IMR-90 (cell line): ENCODE measurements around the gene SPATC1L. TPM values are rescaled to one million over a fixed set of nuclear protein-coding genes. Genes with fewer than 3 reads are reported as not detected.

Source experiments
- ATAC-seq: fragments of 200-7000 bp; cut with Tn5 transposase; 2 replicates; pipeline ENCODE4 v1.9.1; 2020; ENCODE audit warnings: low read depth, mild to moderate bottlenecking, moderate library complexity
- BruUV-seq: library from RNA; stranded (reverse); fragments of 400-500 nt; replicated peaks from 2 replicates; lab custom pipeline; 2021; lab: Mats Ljungman, UMichigan
- CTCF ChIA-PET: fragments of 300-600 bp; formaldehyde crosslinking; extraction: SDS; loops from one replicate; lab custom pipeline; 2021; ENCODE audit warnings: antibody characterized with exemption; lab: Yijun Ruan, JAX
- POLR2A ChIA-PET: fragments of 300-600 bp; sonication (Branson Sonifier 250); formaldehyde crosslinking; loops from one replicate; lab custom pipeline; 2022; ENCODE audit warnings: antibody characterized with exemption; ENCODE audit not compliant: unreplicated experiment; lab: Charles Lee
- DNase-seq: peaks from one replicate; pipeline ENCODE4 v3.0.0; 2013
- H2AFZ ChIP-seq: replicated peaks from 2 replicates; pipeline ENCODE3; 2013; ENCODE audit warnings: low read length, mild to moderate bottlenecking; ENCODE audit not compliant: poor library complexity
- H2AK5ac ChIP-seq: 2 replicates; pipeline ENCODE4 v1.6.1; 2013; ENCODE audit warnings: low read depth, low read length, inconsistent platforms
- H2AK9ac ChIP-seq: replicated peaks from 2 replicates; pipeline ENCODE3; 2013; ENCODE audit warnings: mild to moderate bottlenecking, low read depth, low read length, moderate library complexity; ENCODE audit not compliant: poor library complexity
- H2BK120ac ChIP-seq: 2 replicates; pipeline ENCODE4 v1.6.1; 2013; ENCODE audit warnings: low read depth, low read length, inconsistent platforms
- H2BK15ac ChIP-seq: 3 replicates; pipeline ENCODE4 v1.6.1; 2013; ENCODE audit warnings: low read depth, low read length, inconsistent platforms
- H2BK20ac ChIP-seq: 2 replicates; pipeline ENCODE4 v1.6.1; 2013; ENCODE audit warnings: low read depth, mild to moderate bottlenecking, inconsistent platforms, low read length, moderate library complexity
- H2BK5ac ChIP-seq: 2 replicates; pipeline ENCODE4 v1.6.1; 2013; ENCODE audit warnings: mild to moderate bottlenecking, low read depth, low read length, inconsistent platforms; ENCODE audit not compliant: poor library complexity, severe bottlenecking
- H3K14ac ChIP-seq: replicated peaks from 2 replicates; pipeline ENCODE4 v1.6.1; 2013; ENCODE audit warnings: low read depth, low read length, inconsistent platforms
- H3K18ac ChIP-seq: 2 replicates; pipeline ENCODE4 v1.6.1; 2013; ENCODE audit warnings: low read depth, low read length, control low read depth
- H3K23ac ChIP-seq: 2 replicates; pipeline ENCODE4 v1.6.1; 2013; ENCODE audit warnings: low read depth, low read length, inconsistent platforms
- H3K27ac ChIP-seq: 2 replicates; pipeline ENCODE4 v1.5.1; 2013; ENCODE audit warnings: mild to moderate bottlenecking, control low read depth, low read length; ENCODE audit not compliant: insufficient read depth
- H3K27me3 ChIP-seq: 2 replicates; pipeline ENCODE4 v1.6.1; 2013; ENCODE audit warnings: low read length; ENCODE audit not compliant: control insufficient read depth, insufficient read depth
- H3K36me3 ChIP-seq: 2 replicates; pipeline ENCODE4 v1.6.1; 2013; ENCODE audit warnings: low read length, mixed read lengths; ENCODE audit not compliant: control insufficient read depth, insufficient read depth
- H3K4ac ChIP-seq: 2 replicates; pipeline ENCODE4 v1.6.1; 2013; ENCODE audit warnings: low read depth, low read length, inconsistent platforms
- H3K4me1 ChIP-seq: 2 replicates; pipeline ENCODE4 v1.6.1; 2013; ENCODE audit warnings: low read length, mixed read lengths; ENCODE audit not compliant: control insufficient read depth, insufficient read depth
- H3K4me2 ChIP-seq: 2 replicates; pipeline ENCODE4 v1.6.1; 2013; ENCODE audit warnings: low read depth, mild to moderate bottlenecking, control low read depth, low read length, moderate library complexity
- H3K4me3 ChIP-seq: 2 replicates; pipeline ENCODE4 v1.5.1; 2013; ENCODE audit warnings: low read depth, mild to moderate bottlenecking, control low read depth, low read length, moderate library complexity; ENCODE audit not compliant: insufficient read depth
- H3K56ac ChIP-seq: 2 replicates; pipeline ENCODE4 v1.6.1; 2013; ENCODE audit warnings: low read length, inconsistent platforms; ENCODE audit not compliant: insufficient read depth; ENCODE audit errors: extremely low read depth
- H3K79me1 ChIP-seq, 2 experiments: 2 replicates each; pipeline ENCODE4 v1.6.1; 2013; ENCODE audit warnings: low read length in 2 of 2, inconsistent platforms in 1 of 2, low read depth in 1 of 2
- H3K9ac ChIP-seq: 2 replicates; pipeline ENCODE4 v1.6.1; 2013; ENCODE audit warnings: low read depth, low read length, control low read depth
- H3K9me1 ChIP-seq: 2 replicates; pipeline ENCODE4 v1.6.1; 2013; ENCODE audit warnings: low read length, inconsistent platforms; ENCODE audit not compliant: insufficient read depth
- H3K9me3 ChIP-seq: 2 replicates; pipeline ENCODE4 v1.6.1; 2013; ENCODE audit warnings: low read length; ENCODE audit not compliant: control insufficient read depth, insufficient read depth
- H4K20me1 ChIP-seq: 2 replicates; pipeline ENCODE4 v1.6.1; 2013; ENCODE audit warnings: low read length, inconsistent platforms; ENCODE audit not compliant: insufficient read depth
- H4K5ac ChIP-seq: 2 replicates; pipeline ENCODE4 v1.6.1; 2013; ENCODE audit warnings: mild to moderate bottlenecking, low read depth, low read length, control low read depth
- H4K8ac ChIP-seq, 2 experiments: 2 replicates each; pipeline ENCODE4 v1.6.1; 2013; ENCODE audit warnings: low read depth in 2 of 2, low read length in 2 of 2, control low read depth in 1 of 2, inconsistent platforms in 1 of 2
- H4K91ac ChIP-seq: 2 replicates; pipeline ENCODE4 v1.6.1; 2013; ENCODE audit warnings: low read depth, low read length, inconsistent platforms; ENCODE audit not compliant: insufficient read depth
- MXI1 ChIP-seq: IDR thresholded peaks from 2 replicates; pipeline ENCODE4 v1.6.1; 2012; ENCODE audit warnings: low read depth, mild to moderate bottlenecking, low read length, moderate library complexity, borderline replicate concordance
- NFE2L2 ChIP-seq: fragments of 150-350 bp; IDR thresholded peaks from 2 replicates; pipeline ENCODE4 v1.6.1; 2016; ENCODE audit warnings: low read depth, mild to moderate bottlenecking, low read length
- POLR2A ChIP-seq: IDR thresholded peaks from 2 replicates; pipeline ENCODE4 v1.6.1; 2012; ENCODE audit warnings: mild to moderate bottlenecking, low read depth, low read length
- WGBS, 2 experiments: methylation state at CpG; one replicate each; pipeline versions ENCODE4 v1.1.5 to v1.1.7; 2013; ENCODE audit warnings: missing lambda C conversion rate in 2 of 2; ENCODE audit not compliant: insufficient read length in 1 of 2; ENCODE audit errors: extremely low coverage in 2 of 2; 5-methylcytosine and 5-hydroxymethylcytosine counted together
- dilution Hi-C: fragments of 300-500 bp; cut with HindIII; formaldehyde crosslinking; loops from one replicate; pipeline ENCODE4 v1.14.3; 2018; ENCODE audit warnings: low sequenced_read_pairs; ENCODE audit not compliant: unreplicated experiment
- in situ Hi-C: fragments of 300-500 bp; cut with MboI; formaldehyde crosslinking; loops from 3 replicates; pipeline ENCODE4 v1.14.3; 2019; ENCODE audit warnings: low sequenced_read_pairs, inconsistent platforms, mixed read lengths
- intact Hi-C: fragments of 100-400 bp; cut with micrococcal nuclease; formaldehyde crosslinking; loops from 2 replicates; pipeline ENCODE4 v1.10.0; 2022
- polyA plus RNA-seq, 3 experiments: library from polyadenylated mRNA; depleted of rRNA; stranded (reverse); fragments of >200 nt; gene quantifications; 2 replicates each; pipeline ENCODE4 v1.2.3, GENCODE V29; 2012; ENCODE audit warnings: low replicate concordance in 1 of 3
- total RNA-seq: library from RNA; depleted of rRNA; stranded (reverse); fragments of >200 nt; gene quantifications from 2 replicates; pipeline ENCODE4 v1.2.3, GENCODE V29; 2012

The SPATC1L gene
- total and polyA plus RNA-seq, 2 of the 4 experiments (the other 2 are of a cell fraction), result 3.8 to 17.2 TPM

DNA sequence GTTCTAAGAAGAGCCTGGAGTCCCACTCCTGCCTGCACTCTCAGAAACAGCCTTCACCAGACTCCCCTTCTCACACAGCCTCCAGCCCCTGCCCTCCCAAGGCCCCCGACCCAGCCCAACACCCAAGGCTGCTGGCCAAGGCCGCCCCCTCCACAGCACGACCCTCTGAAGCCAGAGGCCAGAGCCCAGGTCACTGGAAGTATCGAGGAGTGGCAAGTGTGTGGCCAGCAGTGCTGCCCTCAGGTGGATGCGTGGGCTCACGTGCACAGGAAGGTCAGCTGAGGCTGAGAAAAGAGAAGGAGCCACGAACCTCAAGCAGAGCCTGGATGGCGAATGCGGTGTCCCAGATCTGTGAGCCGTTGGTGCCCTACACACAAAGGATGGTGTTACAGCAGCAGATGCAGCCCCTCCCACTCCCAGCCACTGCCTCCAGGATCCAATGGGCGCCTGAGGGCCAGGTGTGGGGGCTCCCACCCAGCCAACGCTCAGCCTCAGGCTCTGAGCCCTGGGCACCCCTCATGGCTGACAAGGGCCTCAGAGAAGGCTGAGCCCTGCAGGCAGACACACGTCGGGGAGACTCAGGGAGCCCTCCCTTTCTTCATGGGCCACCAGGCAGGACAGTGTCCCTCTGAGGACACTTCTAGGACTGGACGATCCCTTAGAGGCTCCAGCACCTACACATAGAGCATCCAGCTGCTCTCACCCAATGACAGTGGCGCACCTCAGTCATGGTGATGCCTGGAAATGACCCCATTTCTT is 26.3 kb upstream of the SPATC1L start (continued):
- TF ChIP-seq MXI1, result no peak

DNA sequence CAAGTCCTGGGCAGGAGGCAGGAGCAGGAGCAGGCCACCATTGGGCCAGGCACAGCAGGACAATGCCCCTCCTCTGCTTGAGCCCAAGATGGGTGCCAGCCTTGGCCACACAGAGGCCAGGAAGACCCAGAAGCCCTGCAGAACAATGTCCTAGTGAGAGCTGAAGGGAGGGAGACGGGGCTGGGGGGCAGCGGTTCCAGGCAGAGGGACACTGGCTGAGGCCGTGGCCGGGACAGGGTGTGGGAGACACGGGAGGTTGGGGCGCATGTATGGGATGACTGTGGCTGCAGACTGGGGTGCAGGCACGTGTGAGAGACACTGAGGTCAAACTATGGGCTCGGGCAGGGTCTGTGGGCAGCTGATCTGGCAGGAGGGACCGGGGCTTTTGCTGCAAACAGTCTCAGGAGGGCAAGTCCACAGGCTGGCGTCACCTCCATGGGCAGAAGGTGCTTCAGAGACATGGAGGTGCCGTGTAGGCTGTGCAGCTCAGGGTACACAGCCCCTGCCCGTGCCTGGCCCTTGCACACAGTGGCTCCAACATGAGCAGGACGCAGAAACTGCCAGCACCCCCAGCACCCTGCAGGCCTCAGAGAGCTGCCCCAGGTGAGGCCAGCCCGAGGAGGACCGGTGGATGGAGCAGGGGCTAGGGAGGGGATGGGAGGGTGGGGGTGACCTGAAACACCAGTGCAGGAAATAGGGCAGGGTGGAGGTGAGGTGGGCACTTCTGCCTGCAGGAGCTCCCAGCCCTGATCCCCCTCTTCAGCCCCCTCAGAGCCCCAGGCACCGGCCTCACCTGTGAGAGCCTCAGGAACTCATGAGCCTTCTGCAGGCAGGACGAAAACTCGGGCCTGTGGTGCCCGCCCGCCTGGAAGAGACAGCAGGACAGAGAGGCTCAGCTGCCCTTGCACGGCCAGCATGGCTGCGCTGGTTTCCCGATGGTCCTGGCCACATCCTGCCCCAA is 24.8 kb upstream of the SPATC1L start:
- dilution Hi-C loops, result no loop called here
- no peak overlapping the region for H3K14ac ChIP-seq
- H3K56ac ChIP-seq, result no peak overlapping the region
- WGBS, 2 experiments, result 91% methylated on average over 11 of the region's 23 CpGs; no CpG with 5 or more reads in 1 of the 2 experiments
- no peaks in the 10 kb centered on the region for H3K9me3 ChIP-seq
- no peak overlapping the region for H3K9ac ChIP-seq
- no peak overlapping the region for H2BK20ac ChIP-seq
- H3K18ac ChIP-seq, result no peak overlapping the region
- BruUV-seq, result no TSS peak
- H2AK5ac ChIP-seq, result no peak overlapping the region
- CTCF ChIA-PET, result no interaction called here
- H3K27me3 ChIP-seq, result no peaks in the 10 kb centered on the region
- no peak overlapping the region for H4K91ac ChIP-seq
- no peak overlapping the region for H3K27ac ChIP-seq
- H3K4ac ChIP-seq, result no peak overlapping the region
- H2BK120ac ChIP-seq, result no peak overlapping the region
- H4K20me1 ChIP-seq, result peaks cover 12% of the 10 kb centered on the region; the same call in 1 of the 2 replicates
- no peaks in the 10 kb centered on the region; a peak in 1 of 4 replicates for H3K79me1 ChIP-seq
- intact Hi-C loops, result no loop called here
- no peak for TF ChIP-seq POLR2A
- TF ChIP-seq NFE2L2, result no peak
- no peak for ATAC-seq
- no peak overlapping the region for H2AFZ ChIP-seq
- H3K4me1 ChIP-seq, result no peaks in the 10 kb centered on the region
- H3K4me3 ChIP-seq, result no peak overlapping the region
- H2BK5ac ChIP-seq, result no peak overlapping the region
- POLR2A ChIA-PET, result no interaction called here
- no peak for DNase-seq
- H3K4me2 ChIP-seq, result no peak overlapping the region
- in situ Hi-C loops, result no loop called here
- 0 out of 2 replicates have a peak, but pooled peaks cover 4% of the 10 kb centered on the region for H3K9me1 ChIP-seq
- H4K8ac ChIP-seq, result no peak overlapping the region
- H2AK9ac ChIP-seq, result no peak overlapping the region
- H4K5ac ChIP-seq, result no peak overlapping the region
- no peak overlapping the region for H3K23ac ChIP-seq
- no peak overlapping the region for H2BK15ac ChIP-seq
- H3K36me3 ChIP-seq, result peaks cover 58% of the 10 kb centered on the region
